GM19395 (cell line): ENCODE data around the gene SLC33A1.

ENCODE experiments used
- ATAC-seq: cut with Tn5 transposase; IDR thresholded peaks from one replicate; pipeline ENCODE4 v1.9.1; 2021; ENCODE audit warnings: mild to moderate bottlenecking, moderate library complexity; ENCODE audit not compliant: unreplicated experiment

The SLC33A1 gene

DNA sequence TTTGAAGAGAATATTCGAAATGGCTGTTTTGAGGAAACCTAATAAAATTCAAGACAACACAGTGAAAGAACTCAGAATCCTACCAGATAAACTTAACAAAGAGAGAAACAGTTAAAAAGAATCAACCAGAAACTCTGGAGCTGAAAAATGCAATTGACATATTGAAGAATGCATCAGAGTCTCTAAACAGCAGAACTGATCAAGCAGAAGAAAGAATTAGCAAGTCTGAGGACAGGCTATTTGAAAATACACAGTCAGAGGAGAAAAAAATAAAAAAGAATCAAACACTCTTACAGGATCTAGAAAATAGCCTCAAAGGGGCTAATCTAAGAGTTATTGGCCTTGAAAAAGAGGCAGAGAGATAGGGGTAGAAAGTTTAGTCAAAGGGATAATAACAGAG lies 61.7 kb downstream of the SLC33A1 start:
- ATAC-seq: no peak

DNA sequence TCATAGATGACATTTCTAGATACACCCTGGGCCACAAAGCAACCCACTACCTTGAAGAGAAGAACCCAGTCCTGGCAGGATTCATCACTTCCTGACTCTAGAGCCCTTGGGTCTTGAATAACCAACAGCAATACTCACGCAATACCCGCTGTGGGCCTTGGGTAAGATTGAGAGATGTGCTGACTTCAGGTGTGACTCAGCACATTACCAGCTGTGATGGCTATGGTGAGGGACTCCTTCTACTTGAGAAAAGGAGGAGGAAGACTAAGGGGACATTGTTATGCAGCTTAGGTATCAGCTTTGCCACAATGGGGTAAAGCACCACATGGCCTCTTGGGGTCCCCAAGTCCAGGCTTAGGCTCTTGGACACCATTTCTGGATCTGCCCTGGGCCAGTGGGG lies 63.0 kb downstream of the SLC33A1 start:
- no peak for ATAC-seq

DNA sequence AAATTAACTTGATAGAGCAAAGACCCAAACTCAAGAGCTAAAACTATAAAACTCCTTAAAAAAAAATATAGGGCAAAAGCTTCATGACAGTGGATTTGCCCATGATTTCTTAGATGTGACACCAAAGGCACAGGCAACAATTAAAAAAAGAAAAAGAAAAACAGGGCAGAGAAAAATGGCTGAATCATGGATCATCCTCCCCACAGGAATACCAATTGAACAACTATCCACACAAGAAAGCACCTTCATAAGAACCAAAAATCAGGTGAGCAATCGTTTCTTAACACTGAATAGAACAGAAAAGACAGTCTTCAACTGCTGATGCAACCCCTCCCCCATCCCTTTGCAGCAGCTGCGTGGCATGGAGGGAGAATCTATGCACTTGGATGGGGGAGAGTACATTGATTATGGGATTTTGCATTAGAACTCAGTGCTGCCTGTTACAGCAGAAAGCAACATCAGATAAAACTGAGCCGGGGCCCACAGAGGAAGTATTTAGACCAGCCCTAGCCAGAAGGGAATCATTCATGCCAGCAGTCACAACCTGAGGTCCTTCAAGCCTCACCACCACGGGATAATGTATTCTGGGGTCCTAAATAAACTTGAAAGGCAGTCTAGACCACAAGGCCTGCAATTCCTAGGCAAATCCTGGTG lies 63.8 kb downstream of the SLC33A1 start:
- no peak for ATAC-seq

DNA sequence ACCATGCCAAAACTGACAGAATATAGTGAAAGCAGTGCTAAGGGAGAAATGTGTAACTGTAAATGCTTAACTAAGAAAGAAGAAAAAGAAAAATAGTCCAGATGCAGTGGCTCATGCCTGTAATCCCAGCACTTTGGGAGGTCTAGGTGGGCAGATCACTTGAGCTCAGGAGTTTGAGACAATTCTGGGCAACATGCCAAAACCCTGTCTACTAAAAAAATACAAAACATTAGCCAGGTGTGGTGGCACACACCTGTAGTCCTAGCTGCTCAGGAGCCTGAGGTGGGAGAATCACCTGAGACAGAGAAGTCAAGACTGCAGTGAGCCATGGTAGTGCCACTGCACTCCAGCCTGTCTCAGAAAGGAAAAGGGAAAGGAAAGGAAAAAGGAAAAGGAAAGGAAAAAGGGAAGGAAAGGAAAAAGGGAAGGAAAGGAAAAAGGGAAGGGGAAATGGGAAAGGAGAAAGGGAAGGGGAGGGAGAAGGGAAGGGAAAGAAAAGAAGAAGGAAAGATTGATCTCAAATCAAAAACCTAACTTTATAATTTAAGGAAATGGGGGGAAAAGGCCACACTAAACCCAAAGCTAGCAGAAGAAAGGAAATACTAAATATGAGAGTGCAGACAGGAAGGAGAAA lies 68.4 kb downstream of the SLC33A1 start:
- ATAC-seq: no peak

DNA sequence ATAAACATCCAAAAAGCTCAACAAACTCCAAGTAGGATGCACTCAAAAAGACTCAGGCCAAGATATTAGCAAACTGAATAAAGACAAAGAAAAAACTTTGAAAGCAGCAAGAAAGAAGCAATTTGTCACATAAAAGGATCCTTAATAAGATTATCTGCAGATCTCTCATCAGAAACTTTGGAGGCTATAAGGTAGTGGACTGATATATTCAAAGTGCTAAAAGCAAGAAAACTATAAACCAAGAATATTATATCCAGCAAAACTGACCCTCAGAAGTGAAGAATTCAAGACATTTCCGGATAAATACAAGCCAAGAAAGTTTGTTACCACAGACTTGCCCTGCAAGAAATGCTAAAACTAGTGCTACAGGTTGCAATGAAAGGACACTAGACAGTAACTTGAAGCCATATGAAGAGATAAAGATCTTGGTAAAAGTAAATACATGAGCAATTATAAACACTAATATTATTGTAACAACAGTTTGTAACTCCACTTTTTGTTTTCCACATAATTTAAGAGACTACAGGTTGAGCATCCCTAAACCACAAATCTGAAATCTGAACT lies 71.8 kb downstream of the SLC33A1 start:
- no peak for ATAC-seq

DNA sequence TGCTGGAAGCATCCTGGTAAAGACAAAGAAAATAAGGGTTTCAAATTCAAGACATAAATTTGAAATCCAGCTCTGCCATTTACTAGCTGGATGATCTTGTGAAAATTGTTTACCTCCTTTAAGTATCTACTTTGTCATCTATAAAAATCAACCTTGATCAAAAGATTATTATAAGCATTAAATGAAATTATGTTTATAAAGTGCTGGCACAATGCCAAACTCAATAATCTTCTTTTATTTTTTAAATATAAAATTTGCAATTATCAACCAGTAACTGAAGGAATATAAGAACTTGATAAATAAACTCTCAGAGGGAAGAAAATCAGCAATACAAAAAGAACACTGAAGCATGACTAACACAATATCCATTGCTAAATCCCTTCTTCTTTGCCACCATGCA lies 73.9 kb downstream of the SLC33A1 start:
- no peak for ATAC-seq

DNA sequence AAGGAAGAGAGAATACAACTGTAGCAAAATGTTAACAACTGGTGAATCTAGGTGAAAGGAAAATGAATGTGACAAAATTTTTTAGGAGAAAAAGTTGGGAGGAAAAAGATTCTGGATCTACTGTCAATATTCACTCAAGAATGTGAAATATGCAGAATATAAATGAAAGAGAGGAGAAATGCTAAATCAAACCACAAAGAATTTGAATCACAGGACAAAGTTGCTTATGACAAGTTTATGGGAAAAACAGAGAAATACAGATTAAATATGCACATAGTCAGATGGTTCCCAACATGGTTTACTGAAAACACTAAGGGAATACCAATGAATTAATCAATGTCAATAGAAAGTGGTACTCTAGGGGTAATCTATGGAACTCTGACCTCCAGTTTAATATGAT lies 75.8 kb downstream of the SLC33A1 start:
- ATAC-seq: no peak

DNA sequence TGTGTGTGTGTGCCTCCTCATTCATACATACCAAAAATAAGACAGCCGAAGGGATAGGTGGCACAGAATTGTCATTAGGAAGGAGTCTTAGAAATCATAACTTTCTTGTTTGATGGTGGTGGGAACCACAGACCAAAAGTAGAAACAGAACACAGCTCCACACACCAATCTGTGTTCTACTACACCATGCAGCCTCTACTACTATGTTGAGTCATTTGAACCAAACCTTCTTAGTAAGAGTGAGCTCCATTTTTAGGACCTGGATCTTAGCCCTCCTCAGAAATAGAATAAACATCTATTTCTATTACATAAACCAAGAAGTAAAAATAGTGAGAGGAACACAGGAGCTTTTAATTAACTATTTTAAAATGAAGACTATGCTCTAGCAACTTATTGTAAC lies 81.4 kb downstream of the SLC33A1 start:
- ATAC-seq: no peak

DNA sequence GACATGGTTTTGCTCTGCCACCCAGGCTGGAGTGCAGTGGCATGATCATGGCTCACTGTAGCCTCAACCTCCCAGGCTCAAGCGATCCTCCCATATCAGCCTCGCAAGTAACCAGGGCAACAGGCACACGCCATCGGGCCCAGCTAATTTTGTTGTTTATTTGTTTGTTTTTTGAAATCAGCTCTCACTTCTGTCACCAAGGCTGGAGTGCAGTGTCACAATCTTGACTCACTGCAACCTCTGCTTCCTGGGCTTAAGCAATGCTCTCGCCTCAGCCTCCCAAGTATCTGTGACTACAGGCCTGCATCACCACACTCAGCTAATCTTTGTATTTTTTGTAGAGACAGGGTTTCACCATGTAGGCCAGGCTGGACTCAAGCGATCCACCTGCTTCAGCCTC lies 83.1 kb downstream of the SLC33A1 start:
- ATAC-seq: no peak
